RWPE2 (cell line): ENCODE measurements around the gene C11orf86.

ENCODE experiments used
- ATAC-seq: fragments of 200-7000 bp; cut with Tn5 transposase; 3 replicates; pipeline ENCODE4 v1.9.1; 2021; ENCODE audit warnings: low read depth
- DNase-seq: peaks from one replicate; pipeline ENCODE4 v3.0.0-alpha.2; 2020; ENCODE audit warnings: low spot score
- H3K27ac ChIP-seq: fragments of 450-650 bp; 2 replicates; pipeline ENCODE4 v1.5.1; 2017; ENCODE audit warnings: mild to moderate bottlenecking; ENCODE audit not compliant: poor library complexity, severe bottlenecking
- H3K27me3 ChIP-seq: fragments of 250-450 bp; sonication (Bioruptor Pico); 2 replicates; pipeline ENCODE4 v1.5.1; 2021; ENCODE audit warnings: mild to moderate bottlenecking, moderate library complexity; ENCODE audit not compliant: insufficient read depth, poor library complexity, severe bottlenecking
- H3K36me3 ChIP-seq: fragments of 250-450 bp; sonication (Bioruptor Pico); 2 replicates; pipeline ENCODE4 v1.5.1; 2020; ENCODE audit warnings: low read depth, mild to moderate bottlenecking, moderate library complexity
- H3K4me1 ChIP-seq: fragments of 250-450 bp; sonication (Bioruptor Pico); 2 replicates; pipeline ENCODE4 v1.5.1; 2021; ENCODE audit warnings: mild to moderate bottlenecking, moderate library complexity; ENCODE audit not compliant: insufficient read depth, poor library complexity, severe bottlenecking
- H3K4me3 ChIP-seq: fragments of 250-450 bp; sonication (Bioruptor Pico); 2 replicates; pipeline ENCODE4 v1.5.1; 2021; ENCODE audit warnings: mild to moderate bottlenecking, moderate library complexity; ENCODE audit not compliant: severe bottlenecking
- H3K9me3 ChIP-seq: fragments of 250-450 bp; sonication (Bioruptor Pico); 2 replicates; pipeline ENCODE4 v1.5.1; 2021; ENCODE audit warnings: mild to moderate bottlenecking, moderate library complexity; ENCODE audit not compliant: severe bottlenecking
- TF ChIP-seq, protein P1 (sequence below): fragments of 450-650 bp; IDR thresholded peaks from one replicate; pipeline ENCODE4 v1.5.1; 2017; ENCODE audit warnings: mild to moderate bottlenecking, moderate library complexity; ENCODE audit not compliant: poor library complexity, severe bottlenecking

The C11orf86 gene, protein sequence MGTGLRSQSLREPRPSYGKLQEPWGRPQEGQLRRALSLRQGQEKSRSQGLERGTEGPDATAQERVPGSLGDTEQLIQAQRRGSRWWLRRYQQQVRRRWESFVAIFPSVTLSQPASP

DNA sequence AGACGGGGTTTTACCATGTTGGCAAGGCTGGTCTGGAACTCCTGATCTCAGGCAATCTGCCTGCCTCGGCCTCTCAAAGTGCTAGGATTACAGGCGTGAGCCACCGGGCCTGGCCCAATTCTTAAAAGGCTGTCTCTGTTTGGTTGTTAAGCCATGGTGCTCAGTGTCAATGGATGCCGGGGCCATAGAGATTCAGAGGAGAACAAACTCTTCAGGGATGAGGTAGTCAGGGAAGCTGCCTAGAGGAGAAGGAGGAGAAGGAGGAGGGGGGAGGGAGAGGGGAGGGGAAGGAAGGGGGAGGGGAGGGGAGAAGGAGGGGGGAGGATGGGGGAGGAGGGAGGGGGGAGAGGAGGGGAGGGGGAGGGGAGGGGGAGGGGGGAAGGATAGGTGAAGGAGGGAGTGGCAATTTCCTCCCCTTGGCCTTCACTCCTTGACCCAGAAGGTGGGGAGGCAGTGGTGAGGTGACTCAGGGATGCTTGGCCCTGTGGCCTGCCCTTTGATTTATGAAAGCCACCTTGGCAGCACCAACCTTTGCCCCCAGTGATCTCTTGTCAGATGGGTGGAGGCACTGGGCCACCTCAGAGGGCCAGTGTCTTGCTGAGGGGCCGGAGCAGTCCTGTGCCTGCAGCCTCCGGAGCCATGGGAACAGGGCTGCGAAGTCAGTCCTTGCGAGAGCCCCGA is at the start of gene C11orf86:
TSS of gene C11orf86 (plus strand) at position 581 of the 681 bp plus-strand sequence. CDS start at position 640, 59 bp downstream.
- no peaks in the 10 kb centered on the region for H3K27me3 ChIP-seq
- TF ChIP-seq, protein P1, sequence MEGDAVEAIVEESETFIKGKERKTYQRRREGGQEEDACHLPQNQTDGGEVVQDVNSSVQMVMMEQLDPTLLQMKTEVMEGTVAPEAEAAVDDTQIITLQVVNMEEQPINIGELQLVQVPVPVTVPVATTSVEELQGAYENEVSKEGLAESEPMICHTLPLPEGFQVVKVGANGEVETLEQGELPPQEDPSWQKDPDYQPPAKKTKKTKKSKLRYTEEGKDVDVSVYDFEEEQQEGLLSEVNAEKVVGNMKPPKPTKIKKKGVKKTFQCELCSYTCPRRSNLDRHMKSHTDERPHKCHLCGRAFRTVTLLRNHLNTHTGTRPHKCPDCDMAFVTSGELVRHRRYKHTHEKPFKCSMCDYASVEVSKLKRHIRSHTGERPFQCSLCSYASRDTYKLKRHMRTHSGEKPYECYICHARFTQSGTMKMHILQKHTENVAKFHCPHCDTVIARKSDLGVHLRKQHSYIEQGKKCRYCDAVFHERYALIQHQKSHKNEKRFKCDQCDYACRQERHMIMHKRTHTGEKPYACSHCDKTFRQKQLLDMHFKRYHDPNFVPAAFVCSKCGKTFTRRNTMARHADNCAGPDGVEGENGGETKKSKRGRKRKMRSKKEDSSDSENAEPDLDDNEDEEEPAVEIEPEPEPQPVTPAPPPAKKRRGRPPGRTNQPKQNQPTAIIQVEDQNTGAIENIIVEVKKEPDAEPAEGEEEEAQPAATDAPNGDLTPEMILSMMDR, result no peak
- ATAC-seq (no peak), DNase-seq (no peak)
- peaks cover 5% of the 10 kb centered on the region for H3K9me3 ChIP-seq
- H3K4me1 ChIP-seq, result peaks cover 30% of the 10 kb centered on the region
- H3K4me3 ChIP-seq, result no peak within 1 kb of the TSS
- H3K27ac ChIP-seq, result peak within 1 kb of the TSS; percentile 45
- no peaks in the 10 kb centered on the region for H3K36me3 ChIP-seq

DNA sequence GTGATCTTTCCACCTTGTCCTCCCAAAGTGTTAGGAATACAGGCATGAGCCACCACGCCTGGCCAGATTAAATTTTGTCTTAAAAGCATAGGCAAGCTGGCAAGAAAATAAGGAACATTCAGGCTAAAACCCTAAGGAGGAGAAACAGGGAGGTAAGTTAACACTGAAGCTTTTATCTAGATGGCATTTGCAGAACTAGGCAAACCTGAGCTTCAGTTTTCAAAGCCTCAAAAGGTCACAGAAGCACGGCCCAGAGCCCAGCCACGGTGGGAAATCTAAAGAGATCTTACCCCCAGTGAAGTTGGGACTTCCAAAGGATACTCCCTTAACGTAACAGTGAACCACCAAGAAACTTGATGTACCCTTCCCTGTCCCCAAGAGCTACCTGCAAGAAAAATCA is 45.4 kb upstream of the C11orf86 start:
- Histone ChIP-seq H3K4me1 (no peaks in the 10 kb centered on the region), H3K9me3 (no peaks in the 10 kb centered on the region), H3K27me3 (no peaks in the 10 kb centered on the region), H3K4me3 (no peak overlapping the region), H3K27ac (no peak overlapping the region), H3K36me3 (no peaks in the 10 kb centered on the region)
- ATAC-seq, result no peak
- DNase-seq, result no peak
- TF ChIP-seq, protein P1, result no peak

DNA sequence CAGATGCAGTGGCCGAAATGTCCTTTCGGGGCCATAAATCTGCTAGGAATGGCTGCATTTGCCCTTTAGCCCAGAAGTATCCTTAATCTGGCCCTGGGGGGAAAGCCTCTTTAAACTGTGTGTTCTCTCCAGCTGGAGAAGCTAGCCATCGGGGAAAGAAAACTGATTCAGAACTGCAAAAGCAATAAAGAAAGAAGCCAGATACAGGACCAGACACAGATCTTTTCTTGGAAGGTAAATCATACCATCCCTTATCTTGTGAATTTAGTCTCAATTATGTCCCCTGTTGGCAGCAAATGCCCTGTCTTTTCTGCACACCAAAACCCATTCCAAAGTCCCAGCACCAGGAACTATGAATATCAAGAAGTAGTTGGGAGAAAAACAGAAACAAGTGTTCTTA is 42.6 kb upstream of the C11orf86 start:
- TF ChIP-seq, protein P1, result no peak
- ATAC-seq, result no peak
- no peak overlapping the region for H3K27ac ChIP-seq

DNA sequence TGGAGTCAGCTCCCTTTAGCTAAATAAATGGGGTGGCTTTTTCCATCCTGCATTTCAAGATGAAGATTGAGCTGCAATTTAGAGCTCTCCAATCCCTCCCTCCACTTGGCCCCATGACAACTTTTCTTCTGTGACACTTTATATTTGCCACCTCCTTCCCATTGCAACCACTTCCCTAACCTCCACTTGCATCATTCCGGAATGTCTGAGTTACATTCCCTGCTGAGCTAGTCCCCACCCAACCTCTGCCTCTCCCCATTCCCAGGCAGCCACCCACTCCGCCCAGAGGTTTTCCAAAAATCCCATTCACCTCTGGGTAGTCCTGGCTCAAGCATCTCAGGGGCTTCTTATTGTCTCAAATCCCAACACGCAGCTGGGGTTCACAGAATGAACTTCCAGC is 41.6 kb upstream of the C11orf86 start:
- Histone ChIP-seq H3K4me3 (no peak overlapping the region), H3K27ac (no peak overlapping the region), H3K36me3 (no peaks in the 10 kb centered on the region), H3K9me3 (no peaks in the 10 kb centered on the region), H3K4me1 (peaks cover 8% of the 10 kb centered on the region), H3K27me3 (no peaks in the 10 kb centered on the region)
- ATAC-seq (no peak), DNase-seq (no peak)
- TF ChIP-seq, protein P1, result no peak

More for the DNA sequence above, 42.6 kb upstream of the C11orf86 start:
- peaks cover 8% of the 10 kb centered on the region for H3K4me1 ChIP-seq
- DNase-seq, result no peak
- H3K9me3 ChIP-seq, result no peaks in the 10 kb centered on the region
- H3K36me3 ChIP-seq, result no peaks in the 10 kb centered on the region
- no peak overlapping the region for H3K4me3 ChIP-seq
- H3K27me3 ChIP-seq, result no peaks in the 10 kb centered on the region
